Naive thymus-derived CD8-positive, alpha-beta T cell (primary cell): ENCODE measurements around the gene C5AR2. TPM values are rescaled to one million over a fixed set of nuclear protein-coding genes. Genes with fewer than 3 reads are reported as not detected.
"Not testable (repeated sequence)": the region's sequence is repeated elsewhere in the genome, so short reads cannot be mapped to it uniquely, and the experiment has no call there.

Experiments used
- ATAC-seq, 2 donors: fragments of 150-1000 bp; cut with Tn5 transposase in 1 of 2; sonication (Bioruptor Pico), chemical (Tn5 transposase) in 1 of 2; 1 replicate in 1 of 2; 2 replicates in 1 of 2; pipeline ENCODE4 v1.10.0; 2021; ENCODE audit warnings: mild to moderate bottlenecking in 2 of 2, moderate library complexity in 2 of 2
- POLR2A ChIA-PET: fragments of 350-600 bp; sonication (Branson Sonifier 250); formaldehyde crosslinking; loops from one replicate; lab custom pipeline; 2021; ENCODE audit warnings: antibody characterized with exemption; lab: Charles Lee
- DNase-seq, 10 donors: peaks; one replicate each; pipeline versions ENCODE4 v3.0.0 to v3.0.0-alpha.2; 2020 to 2022
- H3K27ac Mint-ChIP-seq, 10 donors: one replicate each; pipeline ENCODE4 v1.8.0; 2020 to 2022; ENCODE audit warnings: mild to moderate bottlenecking in 10 of 10, mixed read lengths in 10 of 10, moderate library complexity in 4 of 10, inconsistent platforms in 1 of 10
- H3K27me3 Mint-ChIP-seq, 5 donors: one replicate each; pipeline ENCODE4 v1.8.0; 2021 to 2022; ENCODE audit warnings: mixed read lengths in 5 of 5
- H3K36me3 Mint-ChIP-seq, 3 donors: one replicate each; pipeline ENCODE4 v1.8.0; 2020 to 2022; ENCODE audit warnings: mixed read lengths in 3 of 3, mild to moderate bottlenecking in 2 of 3, inconsistent platforms in 1 of 3
- H3K4me1 Mint-ChIP-seq, 4 donors: one replicate each; pipeline ENCODE4 v1.8.0; 2021 to 2022; ENCODE audit warnings: mixed read lengths in 4 of 4
- H3K4me3 Mint-ChIP-seq, 10 donors: one replicate each; pipeline ENCODE4 v1.8.0; 2020 to 2022; ENCODE audit warnings: mild to moderate bottlenecking in 10 of 10, mixed read lengths in 10 of 10, moderate library complexity in 6 of 10, inconsistent platforms in 1 of 10
- H3K9me3 Mint-ChIP-seq, 9 donors: one replicate each; pipeline ENCODE4 v1.8.0; 2020 to 2022; ENCODE audit warnings: mixed read lengths in 9 of 9, mild to moderate bottlenecking in 3 of 9, inconsistent platforms in 1 of 9, moderate library complexity in 1 of 9
- polyA plus RNA-seq, 3 donors: library from polyadenylated mRNA; unstranded; fragments of 300-500 nt; fragmentation: Illumina TruSeq; gene quantifications; one replicate each; pipeline ENCODE4 v1.2.3, GENCODE V29; 2021
- total RNA-seq, 8 experiments: library from RNA in 2 of 8; stranded (reverse) in 2 of 8; gene quantifications; one replicate each; pipeline ENCODE4 v1.2.3 and lab custom pipeline; 2021 to 2026

The C5AR2 gene
- under 1 TPM; 0.29 to 0.30 TPM for total RNA-seq
- not detected for polyA plus RNA-seq
- total RNA-seq (lab: John Stamatoyannopoulos, UW), result 0 to 0.07 (median 0) reads per million in 6 experiments

DNA sequence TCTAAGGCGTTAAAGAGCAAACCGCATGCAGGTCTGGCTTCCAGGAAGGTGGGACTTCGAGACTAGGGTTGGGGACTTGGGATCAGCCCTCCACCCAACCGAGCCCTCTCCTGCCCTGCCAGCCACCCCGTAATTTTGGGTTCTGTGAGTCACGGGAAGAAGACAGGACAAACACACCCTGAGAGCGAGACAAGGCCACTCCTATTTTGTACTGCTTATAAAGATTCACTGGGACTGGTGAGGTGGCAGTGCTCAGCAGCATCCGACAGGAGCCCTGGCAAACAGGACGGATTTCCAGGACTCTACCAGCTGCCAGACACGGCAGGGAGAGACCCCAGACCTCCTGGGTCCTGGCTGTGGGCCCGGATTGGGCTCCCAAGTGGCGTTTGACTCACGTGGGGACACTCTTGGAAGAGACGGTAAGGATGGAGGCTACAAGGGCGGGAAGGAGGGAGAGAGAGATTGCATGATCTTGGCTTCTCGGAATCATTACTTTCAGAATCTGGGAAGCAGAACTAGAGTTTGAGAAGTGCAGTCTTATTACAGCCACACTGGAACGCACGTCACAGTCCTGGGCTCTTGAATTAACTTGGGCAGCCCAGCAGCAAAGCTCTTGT lies at the start of gene C5AR2:
C5AR2 (plus strand) TSS at position 245 of the 617 bp plus-strand sequence. CDS start 8,625 bp downstream, outside the sequence.
- Mint-ChIP-seq H3K36me3 (no peaks in the 10 kb centered on the region), H3K4me1 (peaks cover 5 to 21% (median 13%) of the 10 kb centered on the region in 4 donors), H3K4me3 (peak within 1 kb of the TSS in 1 of 10 donors; percentile 6), H3K27ac (peak within 1 kb of the TSS in 3 of 10 donors; percentile 27 to 65 (median 50)), H3K9me3 (no peaks in the 10 kb centered on the region), H3K27me3 (peaks cover 0 to 3% (median 0%) of the 10 kb centered on the region in 5 donors)
- POLR2A ChIA-PET, result no interaction called here
- DNase-seq (no peak), ATAC-seq (no peak)

DNA sequence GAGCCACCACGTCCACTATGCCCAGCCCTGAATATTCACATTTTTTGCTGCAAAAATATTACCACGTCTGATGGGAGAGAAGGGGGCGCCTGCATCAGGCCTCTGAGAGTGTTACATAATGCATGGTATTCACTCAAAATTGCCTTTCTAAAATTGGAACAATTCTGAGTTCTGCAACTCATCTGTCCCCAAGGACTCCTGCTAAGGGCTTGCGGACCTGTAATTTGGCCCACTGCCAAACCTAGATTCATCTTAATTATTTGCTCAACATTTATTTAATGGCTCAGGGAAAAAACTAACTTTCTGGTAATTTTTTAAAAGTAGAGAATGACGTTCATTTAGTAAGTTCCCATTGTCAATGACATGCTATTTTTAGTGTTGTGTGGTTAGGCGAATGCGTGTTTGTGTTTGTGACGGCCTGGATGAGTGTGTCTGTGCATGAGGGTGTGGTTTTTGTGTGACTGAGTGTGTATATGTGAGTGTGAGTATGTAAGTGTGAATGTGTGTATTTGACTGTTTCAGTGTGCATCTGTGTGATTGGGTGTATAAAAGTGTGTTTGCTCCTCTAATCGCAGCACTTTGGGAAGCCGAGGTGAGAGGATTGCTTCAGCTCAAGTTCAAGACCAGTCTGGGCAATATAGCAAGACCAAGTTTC lies 48.4 kb upstream of the C5AR2 start:
- DNase-seq (no peak), ATAC-seq (no peak)
- POLR2A ChIA-PET, result no interaction called here
- no peak overlapping the region for H3K4me3 Mint-ChIP-seq
- peaks cover 7 to 19% (median 10%) of the 10 kb centered on the region in 4 donors for H3K4me1 Mint-ChIP-seq
- no peak overlapping the region for H3K27ac Mint-ChIP-seq
- H3K36me3 Mint-ChIP-seq, result peaks cover 0 to 5% (median 0%) of the 10 kb centered on the region in 3 donors
- no peaks in the 10 kb centered on the region for H3K27me3 Mint-ChIP-seq
- no peaks in the 10 kb centered on the region for H3K9me3 Mint-ChIP-seq

DNA sequence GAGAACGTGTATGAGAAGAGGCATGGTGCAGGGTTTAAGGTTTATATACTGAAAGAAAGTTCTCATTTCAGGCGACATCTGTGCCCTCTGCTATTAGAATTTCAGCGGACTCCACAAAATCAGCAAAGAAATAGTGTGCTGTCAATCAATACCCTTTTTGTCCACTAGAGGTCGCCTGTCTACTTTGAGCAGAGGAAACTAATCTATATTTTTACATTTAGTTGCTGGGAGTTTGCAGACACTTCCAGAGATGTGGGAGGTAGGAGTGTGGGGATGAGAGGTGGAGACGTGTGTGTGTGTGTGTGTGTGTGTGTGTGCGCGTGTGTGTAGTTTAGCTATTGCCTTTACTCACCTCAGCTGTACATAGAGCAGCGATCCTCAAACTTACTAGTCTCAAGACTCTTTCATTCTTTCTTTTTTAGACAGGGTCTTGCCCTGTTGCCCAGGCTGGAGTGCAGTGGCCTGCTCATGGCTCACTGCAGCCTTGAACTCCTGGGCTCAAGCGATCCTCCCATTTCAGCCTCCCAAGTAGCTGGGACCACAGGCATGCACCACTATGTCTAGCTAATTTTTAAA lies 47.6 kb upstream of the C5AR2 start:
- POLR2A ChIA-PET, result interaction anchor here (1.2 kb wide), 1 partner anchor 10 kb away, joined by 4 read pairs; the partner anchor contains the start of gene INAFM1
- H3K4me1 Mint-ChIP-seq, result peaks cover 7 to 19% (median 14%) of the 10 kb centered on the region in 4 donors
- DNase-seq, result peak in 7 of 10 donors; percentile 33 to 74 (median 60)
- H3K27me3 Mint-ChIP-seq, result no peaks in the 10 kb centered on the region
- no peaks in the 10 kb centered on the region for H3K9me3 Mint-ChIP-seq
- no peak overlapping the region for H3K4me3 Mint-ChIP-seq
- peak overlapping the region in 1 of 10 donors; percentile 40 for H3K27ac Mint-ChIP-seq
- peak; percentile 43 to 60 for ATAC-seq
- peaks cover 0 to 5% (median 0%) of the 10 kb centered on the region in 3 donors for H3K36me3 Mint-ChIP-seq

DNA sequence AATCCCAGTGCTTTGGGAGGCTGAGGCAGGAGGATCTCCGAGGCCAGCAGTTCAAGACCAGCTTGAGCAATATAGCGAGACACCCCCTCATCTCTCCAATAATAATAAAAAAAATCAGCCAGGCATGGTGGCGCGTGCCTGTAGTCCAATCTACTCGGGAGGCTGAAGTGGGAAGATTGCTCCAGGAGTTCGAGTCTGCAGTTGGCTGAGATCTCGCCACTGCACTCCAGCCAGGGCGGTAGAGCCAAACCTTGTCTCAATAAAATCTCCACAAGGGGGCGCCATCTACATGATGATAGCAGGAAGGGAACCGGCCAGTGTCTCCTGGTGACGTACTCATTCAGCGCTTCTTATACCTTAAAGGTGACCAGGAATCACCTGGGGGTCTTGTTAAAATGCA lies 35.9 kb upstream of the C5AR2 start:
- H3K4me3 Mint-ChIP-seq, result no peak overlapping the region
- DNase-seq, result peak; percentile 48 to 89 (median 78)
- POLR2A ChIA-PET, result no interaction called here
- H3K4me1 Mint-ChIP-seq, result peaks cover 5 to 16% (median 10%) of the 10 kb centered on the region in 4 donors
- H3K9me3 Mint-ChIP-seq, result no peaks in the 10 kb centered on the region
- H3K27me3 Mint-ChIP-seq, result no peaks in the 10 kb centered on the region
- no peak overlapping the region for H3K27ac Mint-ChIP-seq
- peak; percentile 79 to 97 for ATAC-seq
- peaks cover 0 to 3% (median 0%) of the 10 kb centered on the region in 3 donors for H3K36me3 Mint-ChIP-seq

DNA sequence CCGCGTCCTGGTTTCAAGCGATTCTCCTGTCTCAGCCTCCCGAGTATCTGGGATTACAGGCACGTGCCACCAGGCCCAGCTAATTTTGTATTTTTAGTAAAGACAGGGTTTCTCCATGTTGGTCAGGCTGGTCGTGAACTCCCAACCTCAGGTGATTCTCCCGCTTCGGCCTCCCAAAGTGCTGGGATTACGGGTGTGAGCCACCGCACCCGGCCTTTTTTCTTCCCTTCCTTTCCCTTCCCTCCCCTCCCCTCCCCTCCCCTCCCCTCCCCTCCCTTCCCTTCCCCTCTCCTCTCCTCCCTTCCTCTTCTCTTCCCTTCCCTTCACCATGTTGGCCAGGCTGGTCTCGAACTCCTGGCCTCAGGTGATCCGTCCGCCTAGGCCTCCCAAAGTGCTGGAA lies 31.1 kb upstream of the C5AR2 start:
- H3K27ac Mint-ChIP-seq, H3K4me3 Mint-ChIP-seq: not testable (repeated sequence)

DNA sequence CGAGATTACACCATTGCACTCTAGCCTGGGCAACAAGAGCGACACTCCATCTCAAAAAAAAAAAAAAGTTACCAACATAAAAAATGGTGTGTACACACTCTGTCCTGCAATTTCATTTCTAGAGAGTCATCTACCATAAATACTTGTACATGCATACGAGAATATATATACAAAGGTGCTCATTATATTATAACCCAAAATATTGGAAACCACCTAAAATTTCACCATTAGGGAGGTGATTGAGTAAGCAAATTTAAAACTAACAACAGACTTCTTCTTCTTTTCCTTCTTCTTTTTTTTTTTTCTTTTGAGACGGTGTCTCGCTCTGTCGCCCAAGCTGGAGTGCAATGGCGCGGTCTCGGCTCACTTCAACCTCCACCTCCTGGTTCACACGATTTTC lies 29.7 kb upstream of the C5AR2 start:
- no peak overlapping the region for H3K27ac Mint-ChIP-seq
- ATAC-seq (no peak), DNase-seq (no peak)
- no peak overlapping the region for H3K4me3 Mint-ChIP-seq
- no peaks in the 10 kb centered on the region for H3K9me3 Mint-ChIP-seq
- peaks cover 7 to 23% (median 13%) of the 10 kb centered on the region in 5 donors for H3K27me3 Mint-ChIP-seq
- POLR2A ChIA-PET, result interaction anchor here (0.6 kb wide), 1 partner anchor 46 kb away, joined by 3 read pairs; no protein-coding TSS in a partner anchor
- no peaks in the 10 kb centered on the region for H3K36me3 Mint-ChIP-seq
- peaks cover 5 to 22% (median 12%) of the 10 kb centered on the region in 4 donors for H3K4me1 Mint-ChIP-seq

More for the DNA sequence above, 31.1 kb upstream of the C5AR2 start:
- H3K4me1 Mint-ChIP-seq, result peaks cover 8 to 27% (median 19%) of the 10 kb centered on the region in 4 donors
- H3K36me3 Mint-ChIP-seq, POLR2A ChIA-PET, H3K9me3 Mint-ChIP-seq, DNase-seq, H3K27me3 Mint-ChIP-seq, ATAC-seq: not testable (repeated sequence)

DNA sequence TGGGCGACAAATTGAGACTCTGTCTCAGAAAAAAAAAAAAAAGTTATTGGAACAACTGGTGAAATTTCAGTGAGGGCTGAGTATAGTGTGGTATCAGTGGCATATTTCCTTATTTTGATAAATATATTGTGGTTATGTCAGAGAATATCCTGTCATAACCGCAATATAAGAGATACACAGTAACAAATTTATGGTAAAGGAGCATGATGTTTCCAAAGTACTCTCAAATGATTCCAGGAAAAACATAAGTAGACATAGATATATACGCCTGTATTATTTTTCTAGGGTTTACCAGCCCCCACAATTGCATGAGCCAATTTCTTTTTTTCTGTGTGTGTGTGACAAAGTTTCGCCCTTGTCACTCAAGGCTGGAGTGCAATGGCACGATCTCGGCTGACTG lies 28.0 kb upstream of the C5AR2 start:
- peak overlapping the region in 1 of 10 donors; percentile 18 for H3K27ac Mint-ChIP-seq

DNA sequence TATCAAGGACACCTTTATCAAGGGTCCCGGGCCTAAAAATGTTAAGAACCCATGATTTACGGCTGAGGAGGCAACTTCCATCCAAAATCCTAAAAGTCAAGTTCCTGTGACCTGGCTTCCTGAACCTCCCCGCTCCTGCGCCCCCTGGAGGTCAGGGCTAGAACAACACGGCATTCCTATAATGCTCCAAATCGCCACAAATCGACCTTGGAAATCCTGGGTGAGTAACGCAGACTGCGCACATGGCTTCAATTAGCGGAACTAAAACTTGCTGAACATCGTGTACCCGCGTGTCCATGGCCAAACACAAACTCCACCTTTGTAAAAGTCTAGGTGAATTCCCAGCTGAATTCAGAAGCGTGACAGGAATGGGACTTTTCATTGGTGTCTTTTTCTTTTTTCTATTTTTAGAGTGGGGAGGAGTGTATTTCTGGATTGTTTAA lies 26.6 kb upstream of the C5AR2 start:
- DNase-seq (peak; percentile 31 to 76 (median 50)), ATAC-seq (no peak)
- POLR2A ChIA-PET, result interaction anchor here (0.6 kb wide), 1 partner anchor 357 kb away, joined by 3 read pairs; no protein-coding TSS in a partner anchor
- H3K27me3 Mint-ChIP-seq, result peaks cover 7 to 39% (median 19%) of the 10 kb centered on the region in 5 donors
- H3K4me1 Mint-ChIP-seq, result peaks cover 5 to 20% (median 11%) of the 10 kb centered on the region in 4 donors
- peak overlapping the region in 1 of 10 donors; percentile 36 for H3K4me3 Mint-ChIP-seq
- H3K27ac Mint-ChIP-seq, result peak overlapping the region in 2 of 10 donors; percentile 51 to 53
- no peaks in the 10 kb centered on the region for H3K36me3 Mint-ChIP-seq
- no peaks in the 10 kb centered on the region for H3K9me3 Mint-ChIP-seq

More for the DNA sequence above, 28.0 kb upstream of the C5AR2 start:
- Mint-ChIP-seq H3K27me3 (peaks cover 7 to 25% (median 13%) of the 10 kb centered on the region in 5 donors), H3K4me1 (peaks cover 5 to 22% (median 12%) of the 10 kb centered on the region in 4 donors), H3K36me3 (no peaks in the 10 kb centered on the region), H3K4me3 (no peak overlapping the region), H3K9me3 (no peaks in the 10 kb centered on the region)
- ATAC-seq (no peak), DNase-seq (no peak)
- POLR2A ChIA-PET, result interaction anchor here (0.7 kb wide), 1 partner anchor 724 kb away, joined by 3 read pairs; no protein-coding TSS in a partner anchor

DNA sequence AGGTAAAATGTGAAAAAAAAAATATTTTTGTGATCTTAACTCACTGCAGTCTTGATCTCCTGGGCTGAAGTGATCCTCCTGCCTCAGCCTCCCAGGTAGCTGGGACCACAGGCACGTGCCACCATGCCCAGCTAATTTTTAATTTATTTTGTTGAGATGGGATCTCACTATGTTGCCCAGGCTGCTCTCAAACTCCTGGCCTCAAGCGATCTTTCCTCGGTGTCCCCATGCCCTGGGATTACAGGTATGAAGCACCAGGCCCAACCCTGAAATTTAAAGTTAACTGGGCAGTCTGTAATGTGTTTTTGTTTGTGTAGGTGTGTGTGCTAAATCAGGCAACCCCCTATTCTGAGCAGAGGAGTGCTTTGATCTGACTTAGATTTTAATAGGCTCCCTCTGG lies 25.7 kb upstream of the C5AR2 start:
- Mint-ChIP-seq H3K9me3 (no peaks in the 10 kb centered on the region), H3K4me3 (no peak overlapping the region), H3K27ac (no peak overlapping the region), H3K27me3 (peaks cover 7 to 47% (median 24%) of the 10 kb centered on the region in 5 donors), H3K4me1 (peaks cover 4 to 16% (median 7%) of the 10 kb centered on the region in 4 donors), H3K36me3 (no peaks in the 10 kb centered on the region)
- DNase-seq, result no peak
- ATAC-seq, result no peak
- POLR2A ChIA-PET, result interaction anchor here (0.6 kb wide), 1 partner anchor 356 kb away, joined by 3 read pairs; no protein-coding TSS in a partner anchor

DNA sequence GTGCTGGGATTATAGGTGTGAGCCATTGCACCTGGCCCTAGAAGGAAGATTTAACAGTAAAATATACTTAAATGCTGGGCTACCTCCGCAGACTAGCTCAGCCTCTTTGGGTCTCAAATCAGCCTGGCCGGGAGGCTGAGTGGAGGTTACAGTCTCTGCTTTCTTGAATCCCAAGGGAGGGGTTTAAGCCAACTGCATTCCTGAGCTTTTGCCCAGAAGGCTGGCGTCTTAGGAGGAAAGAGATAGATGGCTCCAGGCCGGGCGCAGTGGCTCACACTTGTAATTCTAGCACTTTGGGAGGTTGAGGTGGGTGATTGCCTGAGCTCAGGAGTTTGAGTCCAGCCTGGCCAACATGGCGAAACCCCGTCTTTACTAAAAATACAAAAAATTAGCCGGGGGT lies 22.9 kb upstream of the C5AR2 start:
- POLR2A ChIA-PET, result no interaction called here
- no peak overlapping the region for H3K4me3 Mint-ChIP-seq

DNA sequence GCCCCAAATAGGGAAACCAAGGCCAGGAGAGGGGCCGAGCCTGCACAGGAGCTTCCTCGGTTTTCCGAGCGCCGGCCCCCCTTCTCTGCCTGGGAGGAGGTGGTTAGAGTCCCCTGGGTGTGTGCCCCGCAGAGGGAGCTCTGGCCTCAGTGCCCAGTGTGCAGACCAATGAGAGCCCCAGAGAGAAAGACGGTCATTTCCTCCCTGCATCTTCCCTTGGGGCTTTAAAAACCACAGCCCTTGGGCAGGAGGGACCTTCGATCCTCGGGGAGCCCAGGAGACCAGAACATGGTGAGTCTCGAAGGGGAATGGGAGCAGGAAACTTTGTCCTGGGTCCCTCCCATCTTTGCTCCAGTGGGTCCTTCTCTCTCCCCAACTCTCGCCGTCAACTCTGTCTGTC lies 22.4 kb upstream of the C5AR2 start, which contains the start of gene C5AR1:
C5AR1 (plus strand) TSS at position 254 of the 400 bp plus-strand sequence; CDS start at position 289, 35 bp downstream.
- DNase-seq (no peak), ATAC-seq (no peak)
- POLR2A ChIA-PET, result no interaction called here
- Mint-ChIP-seq H3K9me3 (peaks cover 0 to 3% (median 0%) of the 10 kb centered on the region in 9 donors), H3K4me1 (peaks cover 4 to 6% (median 5%) of the 10 kb centered on the region in 4 donors), H3K36me3 (no peaks in the 10 kb centered on the region), H3K4me3 (peak within 1 kb of the TSS in 1 of 10 donors; percentile 66), H3K27ac (peak within 1 kb of the TSS in 4 of 10 donors; percentile 45 to 91 (median 60)), H3K27me3 (peaks cover 9 to 47% (median 27%) of the 10 kb centered on the region in 5 donors)

More for the DNA sequence above, 22.9 kb upstream of the C5AR2 start:
- DNase-seq, result no peak
- Mint-ChIP-seq H3K36me3 (no peaks in the 10 kb centered on the region), H3K9me3 (peaks cover 0 to 3% (median 0%) of the 10 kb centered on the region in 9 donors), H3K27ac (peak overlapping the region in 1 of 10 donors; percentile 45), H3K27me3 (peaks cover 9 to 47% (median 27%) of the 10 kb centered on the region in 5 donors), H3K4me1 (peaks cover 4 to 8% (median 6%) of the 10 kb centered on the region in 4 donors)
- ATAC-seq, result no peak

DNA sequence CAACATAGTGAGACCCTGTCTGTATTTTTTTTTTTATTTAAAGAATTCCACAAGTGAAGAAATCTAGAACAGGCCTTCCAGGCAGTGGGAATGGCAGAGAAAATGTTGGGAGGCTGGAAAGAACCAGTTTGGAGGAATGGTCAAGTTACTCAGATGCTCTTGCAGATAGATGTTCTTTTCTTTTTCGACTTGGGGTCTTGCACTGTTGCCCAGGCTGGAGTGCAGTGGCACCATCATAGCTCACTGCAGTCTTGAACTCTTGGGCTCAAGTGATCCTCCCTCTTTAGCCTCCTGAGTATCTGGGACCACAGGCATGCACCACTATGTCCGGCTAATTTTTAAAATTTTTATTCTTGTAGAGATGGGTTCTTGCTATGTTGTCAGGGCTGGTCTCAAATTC lies 21.7 kb upstream of the C5AR2 start:
- H3K36me3 Mint-ChIP-seq, result no peaks in the 10 kb centered on the region
- POLR2A ChIA-PET, result no interaction called here
- H3K27me3 Mint-ChIP-seq, result peaks cover 7 to 43% (median 28%) of the 10 kb centered on the region in 5 donors
- peak overlapping the region in 2 of 10 donors; percentile 69 to 91 for H3K27ac Mint-ChIP-seq
- no peak for DNase-seq
- peaks cover 0 to 3% (median 0%) of the 10 kb centered on the region in 9 donors for H3K9me3 Mint-ChIP-seq
- peak overlapping the region in 1 of 10 donors; percentile 66 for H3K4me3 Mint-ChIP-seq
- H3K4me1 Mint-ChIP-seq, result peaks cover 2 to 5% (median 2%) of the 10 kb centered on the region in 4 donors
- no peak for ATAC-seq
